HEK293 (cell line): ENCODE measurements around the gene NCR3LG1.

Experiments
- GLI4 ChIP-seq: fragments of 450-650 bp; formaldehyde crosslinking; IDR thresholded peaks from 2 replicates; pipeline ENCODE4 v1.5.1; 2016; ENCODE audit warnings: missing biosample characterization, missing genetic modification characterization
- KLF17 ChIP-seq: fragments of 450-650 bp; formaldehyde crosslinking; IDR thresholded peaks from 2 replicates; pipeline ENCODE4 v1.5.1; 2016; ENCODE audit warnings: missing biosample characterization, missing genetic modification characterization
- OSR2 ChIP-seq: fragments of 450-650 bp; formaldehyde crosslinking; IDR thresholded peaks from 2 replicates; pipeline ENCODE4 v1.5.1; 2016; ENCODE audit warnings: missing biosample characterization, missing genetic modification characterization
- TCF7L2 ChIP-seq: IDR thresholded peaks from 2 replicates; pipeline ENCODE4 v1.6.1; 2011; ENCODE audit warnings: low read depth, mild to moderate bottlenecking, inconsistent platforms, low read length, moderate library complexity, borderline replicate concordance
- TSHZ1 ChIP-seq: fragments of 450-650 bp; formaldehyde crosslinking; IDR thresholded peaks from 2 replicates; pipeline ENCODE4 v1.5.1; 2016; ENCODE audit warnings: missing biosample characterization, missing genetic modification characterization, borderline replicate concordance
- ZBTB20 ChIP-seq: fragments of 450-650 bp; formaldehyde crosslinking; IDR thresholded peaks from 2 replicates; pipeline ENCODE4 v1.5.1; 2016; ENCODE audit warnings: missing biosample characterization, missing genetic modification characterization
- ZIC2 ChIP-seq: fragments of 450-650 bp; formaldehyde crosslinking; IDR thresholded peaks from 2 replicates; pipeline ENCODE4 v1.5.1; 2016; ENCODE audit warnings: missing biosample characterization, missing genetic modification characterization
- ZNF114 ChIP-seq: fragments of 450-650 bp; formaldehyde crosslinking; IDR thresholded peaks from 2 replicates; pipeline ENCODE4 v1.5.0; 2017; ENCODE audit warnings: missing biosample characterization, missing genetic modification characterization
- ZNF174 ChIP-seq: fragments of 450-650 bp; formaldehyde crosslinking; IDR thresholded peaks from 2 replicates; pipeline ENCODE4 v1.5.0; 2017; ENCODE audit warnings: missing biosample characterization, mild to moderate bottlenecking, missing genetic modification characterization
- ZNF266 ChIP-seq: fragments of 450-650 bp; formaldehyde crosslinking; IDR thresholded peaks from 2 replicates; pipeline ENCODE4 v1.5.1; 2016; ENCODE audit warnings: missing biosample characterization, missing genetic modification characterization, low read depth
- ZNF274 ChIP-seq, 2 experiments: fragments of 200-500 bp in 1 of 2; fragments of 450-650 bp in 1 of 2; sonication (Bioruptor generic) in 1 of 2; formaldehyde crosslinking in 1 of 2; IDR thresholded peaks; 2 replicates each; pipeline versions ENCODE4 v1.5.1 to v1.6.1; 2014 to 2016; ENCODE audit warnings: borderline replicate concordance in 1 of 2, inconsistent platforms in 1 of 2, low read length in 1 of 2, missing biosample characterization in 1 of 2, missing genetic modification characterization in 1 of 2
- ZNF292 ChIP-seq: fragments of 450-650 bp; formaldehyde crosslinking; IDR thresholded peaks from 2 replicates; pipeline ENCODE4 v1.5.1; 2016; ENCODE audit warnings: low read depth, missing biosample characterization, missing genetic modification characterization, borderline replicate concordance
- ZNF362 ChIP-seq: fragments of 450-650 bp; formaldehyde crosslinking; IDR thresholded peaks from 2 replicates; pipeline ENCODE4 v1.5.1; 2016; ENCODE audit warnings: missing biosample characterization, missing genetic modification characterization
- ZNF561 ChIP-seq: fragments of 450-650 bp; IDR thresholded peaks from 2 replicates; pipeline ENCODE4 v1.5.1; 2018; ENCODE audit warnings: missing biosample characterization, missing genetic modification characterization, borderline replicate concordance
- ZNF600 ChIP-seq: fragments of 450-650 bp; formaldehyde crosslinking; IDR thresholded peaks from 2 replicates; pipeline ENCODE4 v1.5.1; 2016; ENCODE audit warnings: missing biosample characterization, missing genetic modification characterization
- ZNF660 ChIP-seq: fragments of 450-650 bp; IDR thresholded peaks from 2 replicates; pipeline ENCODE4 v1.5.1; 2018; ENCODE audit warnings: missing biosample characterization, mild to moderate bottlenecking, missing genetic modification characterization
- ZNF792 ChIP-seq: fragments of 450-650 bp; formaldehyde crosslinking; IDR thresholded peaks from 2 replicates; pipeline ENCODE4 v1.5.1; 2016; ENCODE audit warnings: missing biosample characterization, missing genetic modification characterization
- ZNF843 ChIP-seq: fragments of 450-650 bp; formaldehyde crosslinking; IDR thresholded peaks from 2 replicates; pipeline ENCODE4 v1.5.1; 2016; ENCODE audit warnings: missing biosample characterization, missing genetic modification characterization
- ZSCAN18 ChIP-seq: fragments of 450-650 bp; formaldehyde crosslinking; IDR thresholded peaks from 2 replicates; pipeline ENCODE4 v1.5.1; 2016; ENCODE audit warnings: missing biosample characterization, missing genetic modification characterization
- TF ChIP-seq, protein P1 (sequence below): fragments of 450-650 bp; formaldehyde crosslinking; IDR thresholded peaks from 2 replicates; pipeline ENCODE4 v1.5.1; 2016; ENCODE audit warnings: missing biosample characterization, missing genetic modification characterization
- TF ChIP-seq, protein P2 (sequence below): fragments of 450-650 bp; formaldehyde crosslinking; IDR thresholded peaks from 2 replicates; pipeline ENCODE4 v1.5.1; 2017; ENCODE audit warnings: missing biosample characterization, missing genetic modification characterization
- TF ChIP-seq, protein P3 (sequence below): fragments of 450-650 bp; formaldehyde crosslinking; IDR thresholded peaks from 2 replicates; pipeline ENCODE4 v1.5.1; 2017; ENCODE audit warnings: missing biosample characterization, mild to moderate bottlenecking, missing genetic modification characterization, moderate library complexity
- TF ChIP-seq, protein P4 (sequence below): fragments of 450-650 bp; formaldehyde crosslinking; IDR thresholded peaks from 2 replicates; pipeline ENCODE4 v1.5.1; 2016; ENCODE audit warnings: missing biosample characterization, missing genetic modification characterization

The NCR3LG1 gene

DNA sequence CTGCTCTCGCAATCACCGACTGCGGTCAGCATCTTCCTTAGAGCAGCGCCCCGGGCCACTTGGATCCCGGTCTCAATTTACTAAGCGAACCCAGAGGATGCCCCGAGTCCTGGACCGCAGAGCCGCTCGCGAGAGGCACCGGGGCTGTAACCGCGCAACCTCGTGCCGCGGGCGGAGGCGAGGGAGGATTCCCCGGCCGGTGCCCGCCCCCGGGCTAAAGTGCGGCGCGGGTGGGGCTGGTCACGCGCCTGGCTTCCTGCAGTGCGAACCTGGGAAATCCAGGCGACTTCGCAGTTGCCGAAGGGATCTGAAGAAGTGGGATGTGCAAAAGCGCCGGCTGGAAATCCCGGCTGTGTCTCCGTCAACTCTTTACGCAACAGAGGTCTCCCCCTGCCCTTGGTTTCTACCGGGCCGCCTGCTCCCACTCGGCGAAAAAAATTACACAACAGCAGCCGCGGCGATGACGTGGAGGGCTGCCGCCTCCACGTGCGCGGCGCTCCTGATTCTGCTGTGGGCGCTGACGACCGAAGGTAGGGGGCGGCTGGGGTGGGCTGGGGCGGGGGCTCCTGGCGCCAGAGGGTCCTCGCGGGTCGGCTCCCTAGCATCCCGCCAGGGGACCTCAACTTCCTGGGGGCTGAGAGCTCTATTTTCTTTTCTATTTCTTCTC, at the start of gene NCR3LG1 (continued):
- TF ChIP-seq ZSCAN18 (tag by site-specific recombination) = no peak
- TF ChIP-seq ZNF292 (tag by site-specific recombination) = no peak
- 0 out of 2 replicates have a peak, but pooled peaks have one; percentile 27 for TF ChIP-seq ZNF561 (tag by site-specific recombination)
- no peak for TF ChIP-seq TCF7L2
- TF ChIP-seq ZNF660 (tag by site-specific recombination) = no peak
- TF ChIP-seq, protein P1, sequence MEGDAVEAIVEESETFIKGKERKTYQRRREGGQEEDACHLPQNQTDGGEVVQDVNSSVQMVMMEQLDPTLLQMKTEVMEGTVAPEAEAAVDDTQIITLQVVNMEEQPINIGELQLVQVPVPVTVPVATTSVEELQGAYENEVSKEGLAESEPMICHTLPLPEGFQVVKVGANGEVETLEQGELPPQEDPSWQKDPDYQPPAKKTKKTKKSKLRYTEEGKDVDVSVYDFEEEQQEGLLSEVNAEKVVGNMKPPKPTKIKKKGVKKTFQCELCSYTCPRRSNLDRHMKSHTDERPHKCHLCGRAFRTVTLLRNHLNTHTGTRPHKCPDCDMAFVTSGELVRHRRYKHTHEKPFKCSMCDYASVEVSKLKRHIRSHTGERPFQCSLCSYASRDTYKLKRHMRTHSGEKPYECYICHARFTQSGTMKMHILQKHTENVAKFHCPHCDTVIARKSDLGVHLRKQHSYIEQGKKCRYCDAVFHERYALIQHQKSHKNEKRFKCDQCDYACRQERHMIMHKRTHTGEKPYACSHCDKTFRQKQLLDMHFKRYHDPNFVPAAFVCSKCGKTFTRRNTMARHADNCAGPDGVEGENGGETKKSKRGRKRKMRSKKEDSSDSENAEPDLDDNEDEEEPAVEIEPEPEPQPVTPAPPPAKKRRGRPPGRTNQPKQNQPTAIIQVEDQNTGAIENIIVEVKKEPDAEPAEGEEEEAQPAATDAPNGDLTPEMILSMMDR = peak; percentile 25; the same call in 1 of the 2 replicates
- TF ChIP-seq, protein P2, sequence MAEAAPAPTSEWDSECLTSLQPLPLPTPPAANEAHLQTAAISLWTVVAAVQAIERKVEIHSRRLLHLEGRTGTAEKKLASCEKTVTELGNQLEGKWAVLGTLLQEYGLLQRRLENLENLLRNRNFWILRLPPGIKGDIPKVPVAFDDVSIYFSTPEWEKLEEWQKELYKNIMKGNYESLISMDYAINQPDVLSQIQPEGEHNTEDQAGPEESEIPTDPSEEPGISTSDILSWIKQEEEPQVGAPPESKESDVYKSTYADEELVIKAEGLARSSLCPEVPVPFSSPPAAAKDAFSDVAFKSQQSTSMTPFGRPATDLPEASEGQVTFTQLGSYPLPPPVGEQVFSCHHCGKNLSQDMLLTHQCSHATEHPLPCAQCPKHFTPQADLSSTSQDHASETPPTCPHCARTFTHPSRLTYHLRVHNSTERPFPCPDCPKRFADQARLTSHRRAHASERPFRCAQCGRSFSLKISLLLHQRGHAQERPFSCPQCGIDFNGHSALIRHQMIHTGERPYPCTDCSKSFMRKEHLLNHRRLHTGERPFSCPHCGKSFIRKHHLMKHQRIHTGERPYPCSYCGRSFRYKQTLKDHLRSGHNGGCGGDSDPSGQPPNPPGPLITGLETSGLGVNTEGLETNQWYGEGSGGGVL = no peak
- no peak for TF ChIP-seq OSR2 (tag by site-specific recombination)
- no peak for TF ChIP-seq ZNF362 (tag by site-specific recombination)
- no peak for TF ChIP-seq ZNF274 (IDR thresholded peaks at IDR 0.05; ENCODE audit: low read length)
- no peak for TF ChIP-seq ZNF274 (tag by site-specific recombination; IDR thresholded peaks at IDR 0.05; ENCODE audit: borderline replicate concordance)
- TF ChIP-seq, protein P3, sequence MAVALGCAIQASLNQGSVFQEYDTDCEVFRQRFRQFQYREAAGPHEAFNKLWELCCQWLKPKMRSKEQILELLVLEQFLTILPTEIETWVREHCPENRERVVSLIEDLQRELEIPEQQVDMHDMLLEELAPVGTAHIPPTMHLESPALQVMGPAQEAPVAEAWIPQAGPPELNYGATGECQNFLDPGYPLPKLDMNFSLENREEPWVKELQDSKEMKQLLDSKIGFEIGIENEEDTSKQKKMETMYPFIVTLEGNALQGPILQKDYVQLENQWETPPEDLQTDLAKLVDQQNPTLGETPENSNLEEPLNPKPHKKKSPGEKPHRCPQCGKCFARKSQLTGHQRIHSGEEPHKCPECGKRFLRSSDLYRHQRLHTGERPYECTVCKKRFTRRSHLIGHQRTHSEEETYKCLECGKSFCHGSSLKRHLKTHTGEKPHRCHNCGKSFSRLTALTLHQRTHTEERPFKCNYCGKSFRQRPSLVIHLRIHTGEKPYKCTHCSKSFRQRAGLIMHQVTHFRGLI (tag by site-specific recombination) = no peak
- TF ChIP-seq ZNF114 = no peak
- no peak for TF ChIP-seq TSHZ1 (tag by site-specific recombination)
- TF ChIP-seq ZNF174 (tag by site-specific recombination) = no peak
- TF ChIP-seq GLI4 (tag by site-specific recombination) = no peak
- 0 out of 2 replicates have a peak, but pooled peaks have one; percentile 35 for TF ChIP-seq ZIC2 (tag by site-specific recombination)
- TF ChIP-seq, protein P4, sequence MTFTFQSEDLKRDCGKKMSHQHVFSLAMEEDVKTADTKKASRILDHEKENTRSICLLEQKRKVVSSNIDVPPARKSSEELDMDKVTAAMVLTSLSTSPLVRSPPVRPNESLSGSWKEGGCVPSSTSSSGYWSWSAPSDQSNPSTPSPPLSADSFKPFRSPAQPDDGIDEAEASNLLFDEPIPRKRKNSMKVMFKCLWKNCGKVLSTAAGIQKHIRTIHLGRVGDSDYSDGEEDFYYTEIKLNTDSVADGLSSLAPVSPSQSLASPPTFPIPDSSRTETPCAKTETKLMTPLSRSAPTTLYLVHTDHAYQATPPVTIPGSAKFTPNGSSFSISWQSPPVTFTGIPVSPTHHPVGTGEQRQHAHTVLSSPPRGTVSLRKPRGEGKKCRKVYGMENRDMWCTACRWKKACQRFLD (tag by site-specific recombination) = no peak
- no peak for TF ChIP-seq ZNF792 (tag by site-specific recombination)
- TF ChIP-seq ZNF600 (tag by site-specific recombination) = no peak
- no peak for TF ChIP-seq ZNF266 (tag by site-specific recombination)
- TF ChIP-seq ZBTB20 (tag by site-specific recombination) = peak; percentile 70; the same call in 1 of the 2 replicates
- TF ChIP-seq ZNF843 (tag by site-specific recombination) = no peak
- TF ChIP-seq KLF17 (tag by site-specific recombination) = no peak
